Measurements from ENCODE around the gene LMCD1.

The LMCD1 gene

GRCh38 chr3:8500989-8501370 lies 643 bp upstream of the LMCD1 start:
- DNase-seq (ENCODE audit: low read depth): no peak
- H3K4me3 ChIP-seq (ENCODE audit: low read depth, low read length): peak overlapping the region; percentile 62

GRCh38 chr3:8503461-8503860 lies 1.8 kb downstream of the LMCD1 start:
- peak overlapping the region; percentile 57 for H3K4me3 ChIP-seq (ENCODE audit: low read depth, low read length)
- DNase-seq (ENCODE audit: low read depth): no peak

GRCh38 chr3:8503871-8504610 lies 2.4 kb downstream of the LMCD1 start:
- peak overlapping the region; percentile 57 for H3K4me3 ChIP-seq (ENCODE audit: low read depth, low read length)
- DNase-seq (ENCODE audit: low read depth): no peak

DNA sequence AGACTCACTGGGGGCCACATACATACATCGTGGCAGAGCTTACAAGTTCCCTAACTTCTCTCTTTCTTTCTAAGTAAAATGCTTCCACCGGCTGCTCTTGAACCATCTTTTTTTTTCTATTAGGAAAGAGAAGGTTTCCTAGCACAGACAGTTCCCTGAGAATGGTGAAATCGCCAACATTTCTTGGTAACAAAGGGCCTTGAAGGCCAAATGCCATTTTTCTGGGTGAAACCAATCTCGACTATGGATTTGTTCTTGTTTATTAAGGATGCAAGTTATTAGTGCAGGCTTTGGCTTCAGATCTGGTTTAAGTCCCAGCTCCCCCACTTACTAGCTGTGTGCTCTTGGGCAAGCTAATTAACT lies 3.0 kb downstream of the LMCD1 start:
- no peak for DNase-seq (ENCODE audit: low read depth)
- peak overlapping the region; percentile 57 for H3K4me3 ChIP-seq (ENCODE audit: low read depth, low read length)

- no peak overlapping the region for H3K4me3 ChIP-seq (ENCODE audit: low read depth, low read length)
- no peak for DNase-seq (ENCODE audit: low read depth)
Measured at GRCh38 chr3:8505621-8506020, 4.0 kb downstream of the LMCD1 start.

DNA sequence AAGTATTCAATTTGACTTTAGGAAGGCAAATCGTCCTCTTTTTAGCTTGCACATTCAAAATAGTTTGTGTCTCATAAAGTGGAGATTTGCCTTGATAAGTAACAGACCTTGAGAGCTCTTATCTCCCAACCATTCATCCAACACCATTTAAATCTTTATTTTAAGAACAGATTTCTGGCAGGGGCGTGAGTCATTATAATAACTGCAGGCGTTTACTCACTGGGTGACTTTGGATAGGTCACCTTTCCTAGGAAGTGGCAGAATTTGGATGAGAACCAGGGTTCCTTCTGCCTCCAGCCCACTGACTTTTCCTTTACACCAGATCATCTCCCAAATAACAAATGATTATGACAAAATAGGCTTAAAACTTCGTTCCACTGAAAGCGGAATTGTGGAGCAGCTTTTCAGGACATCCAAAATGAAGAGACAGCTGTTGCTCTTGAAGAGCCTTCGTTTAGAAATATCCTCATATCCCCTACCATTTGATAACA lies 5.0 kb downstream of the LMCD1 start:
- no peak overlapping the region for H3K4me3 ChIP-seq (ENCODE audit: low read depth, low read length)
- DNase-seq (ENCODE audit: low read depth): no peak

- DNase-seq (ENCODE audit: low read depth): no peak
Measured at GRCh38 chr3:8507496-8507895, 5.9 kb downstream of the LMCD1 start.

GRCh38 chr3:8509961-8510360 lies 8.3 kb downstream of the LMCD1 start:
- no peak overlapping the region for H3K4me3 ChIP-seq (ENCODE audit: low read depth, low read length)
- DNase-seq (ENCODE audit: low read depth): peak; percentile 75

More at GRCh38 chr3:8507496-8507895, 5.9 kb downstream of the LMCD1 start:
- no peak overlapping the region for H3K4me3 ChIP-seq (ENCODE audit: low read depth, low read length)

GRCh38 chr3:8512234-8512633 lies 10.6 kb downstream of the LMCD1 start:
- no peak overlapping the region for H3K4me3 ChIP-seq (ENCODE audit: low read depth, low read length)
- no peak for DNase-seq (ENCODE audit: low read depth)

- DNase-seq (ENCODE audit: low read depth): no peak
- no peak overlapping the region for H3K4me3 ChIP-seq (ENCODE audit: low read depth, low read length)
Measured at GRCh38 chr3:8516047-8516661, 14.5 kb downstream of the LMCD1 start.

DNA sequence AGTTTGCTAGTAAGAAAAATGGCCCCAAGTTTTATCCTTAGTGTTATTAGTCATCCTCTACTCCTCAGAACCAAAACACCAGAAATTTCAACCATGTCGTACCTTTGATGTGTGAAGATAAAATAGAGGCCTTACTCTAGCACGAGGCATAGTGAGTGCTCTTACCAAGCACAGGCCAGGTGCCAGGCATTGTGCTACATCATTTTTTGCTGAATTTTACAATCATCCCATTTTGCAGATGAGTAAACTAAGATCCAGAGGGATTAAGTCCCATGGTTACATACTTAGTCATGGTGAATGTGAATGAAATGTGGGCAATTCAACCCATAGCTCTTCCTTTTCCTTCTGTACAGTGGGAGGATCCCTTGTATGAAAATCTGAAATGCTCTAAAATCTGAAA lies 15.2 kb downstream of the LMCD1 start:
- H3K4me3 ChIP-seq (ENCODE audit: low read depth, low read length): no peak overlapping the region
- DNase-seq (ENCODE audit: low read depth): no peak

- DNase-seq (ENCODE audit: low read depth): no peak
- H3K4me3 ChIP-seq (ENCODE audit: low read depth, low read length): no peak overlapping the region
Measured at GRCh38 chr3:8517487-8517886, 15.9 kb downstream of the LMCD1 start.

DNA sequence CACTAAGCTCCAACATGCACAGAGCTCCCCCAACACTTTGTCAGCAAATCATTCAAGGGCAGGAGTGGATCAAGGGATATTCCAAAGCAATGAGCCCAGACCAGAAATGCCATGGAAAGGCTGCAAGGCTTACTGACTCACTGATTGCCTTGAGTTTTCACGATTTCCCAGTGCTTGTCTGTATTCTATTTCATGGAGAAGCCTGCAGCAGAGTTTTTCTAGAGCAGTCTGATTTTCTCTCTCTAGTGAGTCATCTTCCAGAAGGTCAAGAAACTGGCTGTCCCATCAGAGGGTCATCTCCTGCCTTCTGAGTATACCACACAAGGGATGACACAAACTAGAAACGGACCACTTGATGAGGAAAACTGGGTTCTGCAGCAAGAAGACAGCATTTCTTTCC lies 16.5 kb downstream of the LMCD1 start:
- DNase-seq (ENCODE audit: low read depth): no peak
- H3K4me3 ChIP-seq (ENCODE audit: low read depth, low read length): no peak overlapping the region

GRCh38 chr3:8519156-8519555 lies 17.5 kb downstream of the LMCD1 start:
- DNase-seq (ENCODE audit: low read depth): peak; percentile 73
- H3K4me3 ChIP-seq (ENCODE audit: low read depth, low read length): no peak overlapping the region

DNA sequence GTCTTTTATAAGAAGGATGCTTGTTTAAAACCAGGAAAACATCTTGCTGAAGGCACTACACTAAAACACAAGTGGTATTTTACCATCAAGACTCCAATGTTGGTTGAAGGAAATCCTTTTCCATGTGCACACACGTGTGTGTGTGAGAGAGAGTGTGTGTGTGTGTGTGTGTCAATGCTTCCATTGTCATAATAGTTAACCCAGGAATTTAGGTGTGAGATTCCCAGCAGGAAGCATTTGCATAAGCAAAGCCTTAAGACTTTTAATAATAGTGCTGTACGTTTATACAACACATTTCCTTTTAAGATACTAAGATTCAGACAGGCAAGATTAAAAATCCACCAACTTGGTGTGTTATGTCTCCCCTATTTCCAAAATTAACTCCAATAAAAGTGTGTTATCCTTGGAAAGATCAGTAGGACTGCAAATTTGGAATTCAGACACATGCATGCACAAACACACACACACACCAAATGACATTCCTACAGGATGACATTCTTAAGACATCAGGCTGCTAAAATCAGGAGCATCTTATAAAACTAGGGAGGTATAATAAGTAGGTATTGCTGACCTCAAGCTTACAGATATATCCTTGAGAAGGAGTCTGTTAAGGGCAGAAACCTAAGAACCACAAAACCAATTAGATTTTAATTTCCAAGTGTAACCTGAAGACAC lies 18.3 kb downstream of the LMCD1 start:
- H3K4me3 ChIP-seq (ENCODE audit: low read depth, low read length): no peak overlapping the region
- no peak for DNase-seq (ENCODE audit: low read depth)

DNA sequence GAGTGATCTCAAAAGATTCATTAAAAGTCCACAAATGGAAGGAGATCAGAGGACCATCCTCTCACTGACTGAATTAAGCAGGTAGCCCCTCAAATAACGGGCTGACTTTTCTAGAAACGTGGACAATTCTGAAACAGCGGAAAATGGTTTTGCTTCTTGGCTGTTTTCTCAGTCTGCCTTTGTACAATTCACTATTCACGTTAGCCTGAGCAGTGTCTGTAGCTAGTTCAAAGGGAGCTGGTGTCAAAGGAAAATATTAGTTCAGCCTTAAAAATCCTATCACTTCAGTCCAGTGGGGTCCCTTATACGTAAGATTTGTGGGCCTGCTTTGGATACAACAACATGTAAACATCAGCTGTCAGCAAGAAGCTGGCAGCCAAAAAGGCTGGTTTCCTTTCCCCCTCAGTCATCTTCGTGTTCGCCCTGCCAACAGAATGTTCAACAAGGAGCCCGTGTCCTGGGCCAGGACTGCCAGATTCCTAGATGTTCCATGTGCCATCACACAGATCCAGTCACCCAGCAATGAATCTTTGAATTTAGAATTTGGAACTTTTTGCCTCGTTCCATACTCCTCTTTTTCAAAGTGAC lies 19.3 kb downstream of the LMCD1 start:
- DNase-seq (ENCODE audit: low read depth): no peak
- no peak overlapping the region for H3K4me3 ChIP-seq (ENCODE audit: low read depth, low read length)

- DNase-seq (ENCODE audit: low read depth): no peak
- no peak overlapping the region for H3K4me3 ChIP-seq (ENCODE audit: low read depth, low read length)
Measured at GRCh38 chr3:8523041-8523440, 21.4 kb downstream of the LMCD1 start.

GRCh38 chr3:8524249-8524648 lies 22.6 kb downstream of the LMCD1 start:
- DNase-seq (ENCODE audit: low read depth): no peak
- no peak overlapping the region for H3K4me3 ChIP-seq (ENCODE audit: low read depth, low read length)

GRCh38 chr3:8524656-8525399 lies 23.2 kb downstream of the LMCD1 start:
- DNase-seq (ENCODE audit: low read depth): no peak
- H3K4me3 ChIP-seq (ENCODE audit: low read depth, low read length): no peak overlapping the region

GRCh38 chr3:8525893-8526292 lies 24.3 kb downstream of the LMCD1 start:
- H3K4me3 ChIP-seq (ENCODE audit: low read depth, low read length): no peak overlapping the region
- no peak for DNase-seq (ENCODE audit: low read depth)
